Uterus (tissue), 2 donors: ENCODE measurements around the gene P2RX2.

Experiments
- CTCF ChIP-seq, 4 experiments: fragments of 200-600 bp in 2 of 4; fragments of 450-650 bp in 2 of 4; sonication (generic) in 2 of 4; IDR thresholded peaks; one replicate each; pipeline ENCODE4 v1.5.1; 2016 to 2019; ENCODE audit warnings: antibody characterized with exemption in 4 of 4, mild to moderate bottlenecking in 2 of 4, moderate library complexity in 1 of 4
- POLR2A ChIP-seq, 2 donors: fragments of 450-650 bp; IDR thresholded peaks; one replicate each; pipeline ENCODE4 v1.6.1; 2016; ENCODE audit warnings: antibody characterized with exemption in 2 of 2, mild to moderate bottlenecking in 1 of 2, moderate library complexity in 1 of 2

- TF ChIP-seq CTCF (IDR thresholded peaks at IDR 0.05) (no peak), POLR2A (IDR thresholded peaks at IDR 0.05) (no peak)
These were observed 38.8 kb upstream of the P2RX2 start for GRCh38 chr12:132579744-132580143.
